ENCODE data around the gene AKNA. TPM values are rescaled to one million over a fixed set of nuclear protein-coding genes. Genes with fewer than 3 reads are reported as not detected.

Gene AKNA
- polyA plus RNA-seq, 2 of the 4 experiments (the other 2 are of a cell fraction) = 2.7 to 4.6 TPM

DNA sequence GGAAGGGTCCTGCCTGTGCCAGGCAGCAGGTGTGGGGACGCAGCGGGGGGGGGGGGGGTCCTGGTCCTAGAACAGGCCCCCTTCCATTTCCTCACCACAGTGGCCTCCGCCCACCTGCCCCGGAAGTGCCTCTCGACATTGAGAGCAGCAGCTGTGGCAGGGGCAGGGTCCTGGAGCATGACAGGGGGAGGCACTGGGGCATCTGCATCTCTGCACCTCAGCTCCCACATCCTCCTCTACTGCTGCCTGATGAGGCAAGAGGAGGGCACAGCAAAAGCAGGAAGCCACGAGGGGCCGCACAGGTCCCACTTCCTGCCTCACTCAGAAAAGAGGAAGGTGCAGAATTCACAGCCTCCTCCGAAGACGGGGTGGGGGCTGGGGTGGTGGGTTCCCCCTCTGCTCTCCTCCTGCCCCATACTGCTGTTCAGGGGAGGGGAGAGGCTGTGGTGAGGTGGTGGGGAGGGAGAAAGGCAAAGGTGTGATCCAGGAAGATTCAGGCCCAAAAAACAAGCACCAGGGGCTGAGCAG lies 14.8 kb downstream of the AKNA start:
- TF ChIP-seq, protein P1, sequence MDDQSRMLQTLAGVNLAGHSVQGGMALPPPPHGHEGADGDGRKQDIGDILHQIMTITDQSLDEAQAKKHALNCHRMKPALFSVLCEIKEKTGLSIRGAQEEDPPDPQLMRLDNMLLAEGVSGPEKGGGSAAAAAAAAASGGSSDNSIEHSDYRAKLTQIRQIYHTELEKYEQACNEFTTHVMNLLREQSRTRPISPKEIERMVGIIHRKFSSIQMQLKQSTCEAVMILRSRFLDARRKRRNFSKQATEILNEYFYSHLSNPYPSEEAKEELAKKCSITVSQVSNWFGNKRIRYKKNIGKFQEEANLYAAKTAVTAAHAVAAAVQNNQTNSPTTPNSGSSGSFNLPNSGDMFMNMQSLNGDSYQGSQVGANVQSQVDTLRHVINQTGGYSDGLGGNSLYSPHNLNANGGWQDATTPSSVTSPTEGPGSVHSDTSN (IDR thresholded peaks at IDR 0.05) = no peak
- TF ChIP-seq, protein P2, sequence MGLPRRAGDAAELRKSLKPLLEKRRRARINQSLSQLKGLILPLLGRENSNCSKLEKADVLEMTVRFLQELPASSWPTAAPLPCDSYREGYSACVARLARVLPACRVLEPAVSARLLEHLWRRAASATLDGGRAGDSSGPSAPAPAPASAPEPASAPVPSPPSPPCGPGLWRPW (IDR thresholded peaks at IDR 0.05) = no peak
- TF ChIP-seq BHLHE40 (IDR thresholded peaks at IDR 0.05; ENCODE audit: low read depth, low read length) = no peak
- TF ChIP-seq CEBPB (IDR thresholded peaks at IDR 0.05) = no peak
- no peak for TF ChIP-seq FOXS1 (CRISPR knock-in tag; IDR thresholded peaks at IDR 0.05)
- TF ChIP-seq RARB (CRISPR knock-in tag; IDR thresholded peaks at IDR 0.05) = no peak
- no peak for TF ChIP-seq JUNB (IDR thresholded peaks at IDR 0.05)
- no peak for TF ChIP-seq PHF8 (IDR thresholded peaks at IDR 0.05; ENCODE audit: borderline replicate concordance, low read depth)
- TF ChIP-seq CBX2 (IDR thresholded peaks at IDR 0.05; ENCODE audit: borderline replicate concordance, low read depth) = no peak
- TF ChIP-seq HOXB5 (CRISPR knock-in tag; IDR thresholded peaks at IDR 0.05) = no peak
- ChIA-PET POLR2A (interaction anchor here (0.6 kb wide), 1 partner anchor 8 kb away, joined by 5 read pairs; no protein-coding TSS in a partner anchor), CTCF (no interaction called here)
- no peaks in the 10 kb centered on the region for H3K4me1 ChIP-seq
- no peak overlapping the region for H3K4me2 ChIP-seq
- ATAC-seq (no peak), DNase-seq (ENCODE audit: low read depth in 1 of 2, low spot score in 1 of 2) (no peak), FAIRE-seq (no peak)
- WGBS (ENCODE audit: missing lambda C conversion rate) = 88% methylated on average over 5 of the region's 9 CpGs
- no peak overlapping the region for H3K27ac ChIP-seq
- no peak overlapping the region for H3K4me3 ChIP-seq
- no peaks in the 10 kb centered on the region for H3K9me3 ChIP-seq

DNA sequence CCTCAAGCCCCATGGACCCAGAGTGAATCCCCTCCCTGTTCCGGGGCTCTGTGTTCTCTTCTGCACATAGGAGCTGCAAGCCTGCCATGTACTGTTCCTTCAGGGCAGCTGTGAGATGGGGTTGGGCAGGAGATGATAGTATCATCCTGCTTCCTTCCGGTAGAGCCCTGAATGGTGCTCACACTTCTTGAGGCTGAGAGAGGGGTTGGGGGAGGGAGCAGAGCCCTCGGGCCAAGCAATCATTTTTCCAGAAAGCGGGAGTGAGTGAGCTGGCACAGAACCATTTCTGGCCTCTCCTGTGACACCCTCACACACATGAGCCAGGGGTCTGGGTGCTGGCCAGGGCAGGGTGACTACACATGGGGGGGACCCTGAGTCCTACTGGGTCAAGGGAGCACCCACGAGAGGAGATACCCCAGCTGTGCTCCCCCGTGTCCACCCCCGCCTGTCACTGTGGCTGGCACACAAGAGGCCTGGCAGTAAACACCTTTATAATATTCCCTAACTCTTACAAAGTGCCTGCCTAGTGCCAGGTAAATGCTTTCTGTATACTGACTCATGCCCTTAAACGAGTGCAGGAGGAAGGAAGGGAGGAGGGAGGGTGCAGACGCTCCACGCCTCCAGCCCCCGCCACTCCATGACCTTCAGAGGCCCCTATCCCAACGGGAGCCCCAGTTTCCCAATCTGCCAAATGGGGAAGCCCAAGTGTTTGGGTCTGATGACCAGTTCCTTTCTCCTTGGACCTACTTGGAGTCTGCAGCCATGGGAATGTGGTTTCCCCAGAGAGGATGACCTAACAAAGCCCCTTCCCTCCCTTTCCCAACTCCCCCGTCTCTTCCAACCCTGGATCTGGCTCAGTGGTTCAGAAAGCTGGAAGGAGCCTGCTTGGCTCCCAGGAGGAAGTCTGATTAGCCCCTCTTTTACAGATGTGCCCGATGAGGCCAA lies 15.5 kb downstream of the AKNA start:
- H3K4me3 ChIP-seq = no peak overlapping the region
- H3K4me1 ChIP-seq = no peaks in the 10 kb centered on the region; the same call in 2 of the 3 replicates
- TF ChIP-seq POLR2A (IDR thresholded peaks at IDR 0.05; ENCODE audit: low read length) = no peak
- no peak for TF ChIP-seq ZSCAN20 (CRISPR knock-in tag; IDR thresholded peaks at IDR 0.05)
- TF ChIP-seq FOSB (CRISPR knock-in tag; IDR thresholded peaks at IDR 0.05) = no peak
- TF ChIP-seq CHD2 (IDR thresholded peaks at IDR 0.05; ENCODE audit: low read length, partially characterized antibody) = no peak
- TF ChIP-seq CBX2 (IDR thresholded peaks at IDR 0.05; ENCODE audit: borderline replicate concordance, low read depth) = no peak
- TF ChIP-seq, protein P3, sequence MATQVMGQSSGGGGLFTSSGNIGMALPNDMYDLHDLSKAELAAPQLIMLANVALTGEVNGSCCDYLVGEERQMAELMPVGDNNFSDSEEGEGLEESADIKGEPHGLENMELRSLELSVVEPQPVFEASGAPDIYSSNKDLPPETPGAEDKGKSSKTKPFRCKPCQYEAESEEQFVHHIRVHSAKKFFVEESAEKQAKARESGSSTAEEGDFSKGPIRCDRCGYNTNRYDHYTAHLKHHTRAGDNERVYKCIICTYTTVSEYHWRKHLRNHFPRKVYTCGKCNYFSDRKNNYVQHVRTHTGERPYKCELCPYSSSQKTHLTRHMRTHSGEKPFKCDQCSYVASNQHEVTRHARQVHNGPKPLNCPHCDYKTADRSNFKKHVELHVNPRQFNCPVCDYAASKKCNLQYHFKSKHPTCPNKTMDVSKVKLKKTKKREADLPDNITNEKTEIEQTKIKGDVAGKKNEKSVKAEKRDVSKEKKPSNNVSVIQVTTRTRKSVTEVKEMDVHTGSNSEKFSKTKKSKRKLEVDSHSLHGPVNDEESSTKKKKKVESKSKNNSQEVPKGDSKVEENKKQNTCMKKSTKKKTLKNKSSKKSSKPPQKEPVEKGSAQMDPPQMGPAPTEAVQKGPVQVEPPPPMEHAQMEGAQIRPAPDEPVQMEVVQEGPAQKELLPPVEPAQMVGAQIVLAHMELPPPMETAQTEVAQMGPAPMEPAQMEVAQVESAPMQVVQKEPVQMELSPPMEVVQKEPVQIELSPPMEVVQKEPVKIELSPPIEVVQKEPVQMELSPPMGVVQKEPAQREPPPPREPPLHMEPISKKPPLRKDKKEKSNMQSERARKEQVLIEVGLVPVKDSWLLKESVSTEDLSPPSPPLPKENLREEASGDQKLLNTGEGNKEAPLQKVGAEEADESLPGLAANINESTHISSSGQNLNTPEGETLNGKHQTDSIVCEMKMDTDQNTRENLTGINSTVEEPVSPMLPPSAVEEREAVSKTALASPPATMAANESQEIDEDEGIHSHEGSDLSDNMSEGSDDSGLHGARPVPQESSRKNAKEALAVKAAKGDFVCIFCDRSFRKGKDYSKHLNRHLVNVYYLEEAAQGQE (IDR thresholded peaks at IDR 0.05) = no peak
- TF ChIP-seq NR3C1 (IDR thresholded peaks at IDR 0.05) = no peak
- TF ChIP-seq TFCP2L1 (CRISPR knock-in tag; IDR thresholded peaks at IDR 0.05) = no peak
- TF ChIP-seq HEYL (CRISPR knock-in tag; IDR thresholded peaks at IDR 0.05) = no peak
- TF ChIP-seq HOXA7 (CRISPR knock-in tag; IDR thresholded peaks at IDR 0.05) = no peak
- H3K27ac ChIP-seq = no peak overlapping the region; a peak in 1 of 6 replicates
- FAIRE-seq (no peak), DNase-seq (ENCODE audit: low read depth in 1 of 2, low spot score in 1 of 2) (no peak), ATAC-seq (peak in 1 of 2 experiments; percentile 20; a peak in 1 of 6 replicates)
- CTCF ChIA-PET = interaction anchor here (0.7 to 1.8 kb wide), 2 partner anchors 9 to 16 kb away, joined by 3 to 5 read pairs; no protein-coding TSS in a partner anchor
- POLR2A ChIA-PET = no interaction called here
- H3K9me3 ChIP-seq = no peaks in the 10 kb centered on the region
- H3K4me2 ChIP-seq = no peak overlapping the region
- 67% methylated on average over 14 of the region's 14 CpGs for WGBS (ENCODE audit: missing lambda C conversion rate)
